HL-60 (cell line): ENCODE data around the gene MAN2A1.

Experiments
- DNase-seq, 2 experiments: peaks; one replicate each; pipeline ENCODE4 v3.0.0-alpha.2; 2010 to 2020; ENCODE audit warnings: low read depth in 1 of 2, low spot score in 1 of 2
- H3K27ac ChIP-seq: fragments of 250-450 bp; sonication (Bioruptor Pico); replicated peaks from 2 replicates; pipeline ENCODE4 v1.5.1; 2020; ENCODE audit warnings: mild to moderate bottlenecking, moderate library complexity
- H3K27me3 ChIP-seq: fragments of 250-450 bp; sonication (Bioruptor Pico); 2 replicates; pipeline ENCODE4 v1.5.1; 2021; ENCODE audit warnings: mild to moderate bottlenecking, moderate library complexity; ENCODE audit not compliant: insufficient read depth, poor library complexity, severe bottlenecking
- H3K4me3 ChIP-seq: replicated peaks from 2 replicates; pipeline ENCODE4 v1.5.1; 2011; ENCODE audit warnings: mild to moderate bottlenecking, control low read depth, low read length; ENCODE audit not compliant: insufficient read depth
- CTCF ChIP-seq: IDR thresholded peaks from one replicate; pipeline ENCODE4 v1.5.1; 2011; ENCODE audit warnings: low read length, control low read depth, inconsistent platforms; ENCODE audit not compliant: insufficient read depth
- GABPA ChIP-seq: IDR thresholded peaks from 2 replicates; pipeline ENCODE4 v1.6.1; 2012; ENCODE audit warnings: low read depth
- POLR2AphosphoS5 ChIP-seq: IDR thresholded peaks from 2 replicates; pipeline ENCODE4 v1.6.1; 2012; ENCODE audit warnings: low read depth
- REST ChIP-seq: IDR thresholded peaks from 2 replicates; pipeline ENCODE4 v1.6.1; 2012; ENCODE audit warnings: low read depth; ENCODE audit not compliant: insufficient replicate concordance
- SPI1 ChIP-seq: IDR thresholded peaks from 2 replicates; pipeline ENCODE4 v1.6.1; 2012; ENCODE audit warnings: low read depth, mild to moderate bottlenecking, borderline replicate concordance

Gene MAN2A1

GRCh38 chr5:109674596-109674995, 15.1 kb upstream of the MAN2A1 start:
- Histone ChIP-seq H3K4me3 (no peak overlapping the region), H3K27ac (no peak overlapping the region), H3K27me3 (no peaks in the 10 kb centered on the region)
- TF ChIP-seq SPI1, result no peak
- TF ChIP-seq GABPA, result no peak
- no peak for TF ChIP-seq POLR2AphosphoS5
- no peak for TF ChIP-seq CTCF
- no peak for TF ChIP-seq REST
- DNase-seq, result no peak

- Histone ChIP-seq H3K4me3 (no peak overlapping the region), H3K27me3 (no peaks in the 10 kb centered on the region), H3K27ac (no peak overlapping the region)
- TF ChIP-seq CTCF (no peak), SPI1 (no peak), GABPA (no peak), POLR2AphosphoS5 (no peak), REST (no peak)
- DNase-seq, result no peak
Measured at GRCh38 chr5:109676920-109677319, 12.8 kb upstream of the MAN2A1 start.

GRCh38 chr5:109678447-109678846, 11.3 kb upstream of the MAN2A1 start:
- no peak overlapping the region for H3K4me3 ChIP-seq
- no peak for TF ChIP-seq POLR2AphosphoS5
- no peak for TF ChIP-seq SPI1
- no peak for TF ChIP-seq CTCF
- no peak for TF ChIP-seq GABPA
- TF ChIP-seq REST, result no peak
- H3K27ac ChIP-seq, result no peak overlapping the region
- DNase-seq, result no peak
- H3K27me3 ChIP-seq, result no peaks in the 10 kb centered on the region
